DMS 273 treated with DMSO at 0.1 percent for 48 hours (cell line): ENCODE data around the gene GALK2.

Source experiments
- DNase-seq: peaks from one replicate; lab custom pipeline; 2025; lab: John Stamatoyannopoulos, UW

The GALK2 gene

DNA sequence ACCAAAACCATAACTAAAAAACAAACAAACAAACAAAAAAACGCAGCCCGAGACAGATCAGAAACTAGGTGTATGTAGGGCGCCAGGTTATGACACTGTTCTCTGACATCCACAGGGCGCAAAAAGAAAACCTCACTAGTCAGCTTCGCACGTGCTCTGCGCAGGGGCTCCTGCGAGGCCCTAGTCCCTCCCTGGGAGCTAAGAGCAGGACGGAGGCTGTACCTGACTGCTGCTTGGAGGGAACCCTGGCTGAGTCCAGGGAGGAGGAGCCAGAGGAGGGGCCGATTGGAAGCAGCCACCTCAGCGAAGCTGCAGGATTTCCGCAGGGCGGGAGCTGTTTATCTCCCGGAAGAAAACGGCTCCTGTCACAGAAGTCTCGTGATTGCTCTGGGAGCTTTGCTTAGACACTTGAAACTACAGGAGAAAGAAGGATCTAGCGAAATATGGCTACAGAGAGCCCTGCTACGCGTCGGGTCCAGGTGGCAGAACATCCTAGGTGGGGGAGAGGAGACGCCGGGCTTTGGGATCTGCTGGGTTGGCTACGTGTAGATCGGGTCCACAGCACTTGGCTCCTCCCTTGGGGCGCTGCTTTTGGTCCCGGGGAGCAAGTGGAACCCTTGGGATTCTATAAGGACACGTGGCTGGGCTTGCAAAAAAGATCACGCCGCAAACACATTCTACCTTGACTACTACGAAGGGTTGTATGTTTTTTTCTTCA lies at the start of gene GALK2:
GALK2 (plus strand) TSS at position 368 of the 718 bp plus-strand sequence; CDS start at position 444, 76 bp downstream.
- peak; percentile 52 for DNase-seq

GRCh38 chr15:49120832-49121231 lies 49.2 kb upstream of the GALK2 start:
- DNase-seq, result no peak

DNA sequence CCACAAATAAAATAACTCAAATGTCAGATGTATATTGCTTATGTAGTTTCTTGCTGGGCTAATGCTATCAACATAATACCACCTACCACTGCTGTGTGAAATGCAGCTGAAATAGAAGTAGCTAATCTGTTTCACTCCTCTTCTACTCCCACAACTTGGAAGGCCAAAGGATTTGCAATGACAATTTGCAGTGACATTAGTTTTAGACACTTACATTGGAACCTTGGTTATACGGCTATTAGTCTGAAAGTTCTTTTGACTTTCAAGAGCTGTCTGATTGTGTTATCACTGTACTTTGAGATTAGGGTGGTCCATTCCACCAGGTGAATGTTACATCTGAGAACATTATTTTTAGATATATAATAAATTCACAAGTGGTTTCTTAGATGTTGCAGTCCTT lies 48.1 kb upstream of the GALK2 start:
- DNase-seq, result no peak

GRCh38 chr15:49122541-49123062 lies 47.4 kb upstream of the GALK2 start:
- DNase-seq, result no peak

DNA sequence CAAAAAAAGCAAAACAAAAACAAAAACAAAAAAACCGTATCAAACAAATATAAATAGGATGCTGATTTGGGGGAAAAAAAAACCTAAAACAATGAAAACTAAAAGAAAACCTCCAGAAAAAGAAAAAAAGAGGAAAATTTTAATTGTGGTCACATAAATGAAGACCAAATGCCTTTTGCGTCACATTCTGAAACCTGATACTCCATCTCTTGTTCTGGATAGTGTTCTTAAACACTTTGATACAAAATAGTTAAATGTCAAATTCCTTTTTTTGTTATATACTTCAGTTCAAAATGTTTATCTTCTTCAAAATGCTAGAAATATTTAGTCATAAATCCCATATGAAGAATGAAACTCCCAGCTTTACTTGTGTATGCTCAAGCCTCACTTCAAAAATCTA lies 45.7 kb upstream of the GALK2 start:
- no peak for DNase-seq

GRCh38 chr15:49131403-49131802 lies 38.6 kb upstream of the GALK2 start:
- DNase-seq, result no peak

DNA sequence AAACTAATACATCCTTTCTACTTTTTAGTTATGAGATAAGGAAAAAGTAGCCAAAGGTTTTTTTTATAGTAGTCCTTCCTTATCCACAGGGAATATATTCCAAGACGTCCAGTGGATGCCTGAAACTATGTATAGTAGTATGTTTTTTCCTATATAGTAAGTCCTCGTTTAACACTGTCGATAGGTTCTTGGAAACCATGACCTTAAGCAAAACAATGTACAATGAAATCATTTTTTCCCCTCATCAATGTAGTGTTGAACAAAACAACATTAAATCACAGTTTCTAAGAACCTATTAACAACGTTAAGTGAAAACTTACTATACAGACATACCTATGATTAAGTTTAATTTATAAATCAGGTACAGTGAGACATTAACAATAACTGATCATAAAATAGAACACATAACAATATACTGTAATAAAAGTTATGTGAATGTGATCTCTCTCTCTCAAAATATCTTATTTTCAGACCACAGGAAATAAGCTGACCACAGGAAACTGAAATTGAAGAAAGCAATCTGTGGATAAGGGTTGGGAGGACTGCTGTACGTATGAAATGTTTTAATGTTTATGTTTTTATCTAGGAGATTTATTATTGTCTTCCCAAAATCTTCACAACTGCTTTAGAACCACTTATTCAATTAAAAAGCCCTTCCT lies 35.2 kb upstream of the GALK2 start:
- no peak for DNase-seq

- DNase-seq, result no peak
These were observed 34.6 kb upstream of the GALK2 start for GRCh38 chr15:49135342-49135857.

DNA sequence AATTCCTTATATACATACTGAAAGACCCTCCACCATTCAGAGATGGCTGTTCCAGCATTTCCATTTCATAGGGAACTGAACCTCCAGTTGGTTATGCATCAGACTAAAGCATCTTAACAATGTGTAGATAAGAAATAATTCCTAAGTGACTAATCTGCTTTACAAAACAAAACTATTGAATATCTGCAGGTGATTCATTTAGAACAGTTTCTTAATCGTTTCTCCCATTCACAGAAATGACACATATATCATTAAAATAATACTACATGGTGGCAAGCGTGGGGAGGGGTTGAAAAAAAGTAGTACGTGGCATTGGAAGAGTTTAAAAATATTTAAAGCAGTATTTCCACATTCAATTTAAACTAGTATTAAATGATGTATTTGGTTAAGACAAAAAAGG lies 34.1 kb upstream of the GALK2 start:
- DNase-seq, result no peak

DNA sequence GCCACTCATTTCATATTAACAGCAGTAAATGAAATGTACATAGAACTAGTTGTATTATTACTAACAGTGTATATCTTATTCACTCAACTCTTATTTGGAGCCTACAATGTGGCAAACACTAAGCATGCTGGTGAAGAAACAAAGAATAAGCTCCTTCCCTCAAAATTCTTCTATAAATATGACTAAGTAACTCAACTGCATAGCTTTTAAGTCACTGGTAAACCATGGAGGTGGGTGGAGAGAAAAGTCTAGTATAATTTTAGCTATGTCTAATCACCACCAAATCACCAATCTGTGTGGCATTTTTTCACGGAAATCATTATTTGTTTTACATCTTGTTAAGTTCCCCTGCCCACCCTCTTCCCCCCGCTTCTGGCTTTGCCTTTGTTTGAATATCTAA lies 32.2 kb upstream of the GALK2 start:
- no peak for DNase-seq

DNA sequence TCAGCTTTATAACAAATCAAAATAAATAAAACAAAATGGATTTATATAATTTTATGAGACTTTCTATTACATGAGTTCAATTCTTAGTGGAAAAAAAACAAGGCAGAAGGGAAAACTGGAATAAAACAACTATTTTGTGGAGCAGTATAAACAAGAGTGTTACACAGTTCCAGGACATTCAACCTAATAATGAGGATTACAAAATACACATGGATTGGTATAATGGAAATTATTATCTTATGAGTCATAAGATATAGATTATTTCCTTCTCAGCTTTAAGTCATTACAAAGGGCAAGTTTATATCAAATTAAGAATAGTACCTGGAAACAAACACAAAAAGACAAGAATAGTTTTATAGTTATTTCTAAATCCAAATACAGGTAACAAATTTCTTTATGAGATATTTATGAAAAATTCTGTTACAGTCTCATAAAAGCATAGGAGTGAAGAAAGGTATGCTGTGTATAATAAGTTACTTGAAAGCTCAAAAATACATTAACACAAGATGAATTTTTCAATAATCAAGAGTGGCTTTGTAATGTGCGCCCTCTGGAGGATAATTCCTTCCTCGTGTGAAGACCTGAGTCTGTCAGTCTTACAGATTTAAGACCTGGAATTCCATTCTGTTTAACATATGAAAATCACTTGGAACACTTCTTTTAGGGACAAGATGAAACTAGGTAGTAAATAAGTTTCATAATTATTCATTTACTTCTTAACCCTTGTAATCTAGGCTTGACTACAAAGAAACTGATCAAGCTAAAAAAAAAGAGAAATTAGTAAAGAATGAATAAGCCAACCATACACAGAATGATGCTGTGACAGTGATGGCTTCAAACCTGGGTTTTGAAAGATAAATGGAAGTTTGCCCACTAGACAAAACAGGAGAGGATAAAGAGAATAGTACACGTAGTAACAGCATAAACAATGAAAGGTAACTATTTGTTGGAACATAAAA lies 24.1 kb upstream of the GALK2 start:
- no peak for DNase-seq

DNA sequence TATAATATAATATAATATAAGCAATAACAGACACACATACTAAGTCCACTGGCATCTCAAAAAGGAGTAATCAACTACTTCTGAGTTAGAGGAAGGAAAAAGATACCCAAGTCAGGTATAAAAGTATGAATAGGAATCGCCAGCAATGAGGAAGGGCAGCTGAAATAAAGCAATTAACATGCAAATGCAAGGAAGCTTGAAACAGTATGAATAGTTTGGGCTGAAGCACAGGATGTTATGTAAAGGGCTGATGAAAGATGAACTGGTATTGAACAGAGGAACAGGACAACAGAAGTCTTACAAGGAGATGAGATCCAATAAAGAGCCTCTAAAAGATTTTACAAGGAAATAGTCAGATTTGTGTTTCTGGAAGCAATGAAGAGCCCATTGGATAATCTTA lies 21.7 kb upstream of the GALK2 start:
- no peak for DNase-seq

- no peak for DNase-seq
These were observed 21.3 kb upstream of the GALK2 start for GRCh38 chr15:49148727-49149126.

GRCh38 chr15:49151831-49152230 lies 18.2 kb upstream of the GALK2 start:
- DNase-seq, result no peak

GRCh38 chr15:49152552-49153312 lies 17.3 kb upstream of the GALK2 start:
- DNase-seq, result no peak

- DNase-seq, result no peak
These were observed 15.7 kb upstream of the GALK2 start for GRCh38 chr15:49154359-49154758.

GRCh38 chr15:49154799-49155109 lies 15.3 kb upstream of the GALK2 start:
- no peak for DNase-seq

DNA sequence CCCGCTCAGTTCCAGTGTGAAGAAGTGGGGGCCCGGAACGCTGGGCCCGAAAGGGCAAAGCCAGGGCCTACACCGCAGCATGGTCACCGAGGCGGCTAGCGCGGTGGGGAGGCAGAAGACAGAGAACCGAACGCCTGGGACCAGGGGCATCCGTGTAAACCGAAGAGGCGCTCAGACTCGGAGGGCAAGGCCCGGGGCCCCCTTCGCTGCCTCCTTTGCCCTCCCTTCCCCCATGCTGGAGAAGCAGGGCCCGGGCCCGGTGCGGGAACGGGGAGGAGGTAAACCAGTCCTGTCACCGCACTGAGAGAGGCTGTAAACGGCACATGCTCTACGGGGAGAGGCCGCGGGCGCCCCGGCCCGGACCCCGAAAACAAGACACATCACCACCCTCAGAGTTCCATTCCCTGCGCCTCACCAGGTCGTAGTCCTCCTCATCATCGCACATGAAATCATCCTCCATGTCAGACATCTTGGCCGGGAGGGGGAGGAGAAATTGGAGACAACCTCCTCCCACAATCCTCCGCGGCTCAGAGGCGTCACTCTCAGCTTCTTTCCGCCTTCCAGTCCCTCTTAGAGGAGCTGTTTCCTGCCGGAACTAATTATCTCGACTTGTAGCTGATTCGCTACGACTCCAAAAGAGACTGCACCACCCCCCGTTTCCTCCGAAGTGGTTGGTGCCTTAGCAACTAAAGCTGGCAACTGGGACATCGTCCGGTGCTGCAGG lies 14.8 kb upstream of the GALK2 start, which contains the start of gene COPS2:
COPS2 (minus strand) TSS at position 490 of the 724 bp plus-strand sequence; CDS start at position 469, 21 bp downstream.
- peak; percentile 83 for DNase-seq

DNA sequence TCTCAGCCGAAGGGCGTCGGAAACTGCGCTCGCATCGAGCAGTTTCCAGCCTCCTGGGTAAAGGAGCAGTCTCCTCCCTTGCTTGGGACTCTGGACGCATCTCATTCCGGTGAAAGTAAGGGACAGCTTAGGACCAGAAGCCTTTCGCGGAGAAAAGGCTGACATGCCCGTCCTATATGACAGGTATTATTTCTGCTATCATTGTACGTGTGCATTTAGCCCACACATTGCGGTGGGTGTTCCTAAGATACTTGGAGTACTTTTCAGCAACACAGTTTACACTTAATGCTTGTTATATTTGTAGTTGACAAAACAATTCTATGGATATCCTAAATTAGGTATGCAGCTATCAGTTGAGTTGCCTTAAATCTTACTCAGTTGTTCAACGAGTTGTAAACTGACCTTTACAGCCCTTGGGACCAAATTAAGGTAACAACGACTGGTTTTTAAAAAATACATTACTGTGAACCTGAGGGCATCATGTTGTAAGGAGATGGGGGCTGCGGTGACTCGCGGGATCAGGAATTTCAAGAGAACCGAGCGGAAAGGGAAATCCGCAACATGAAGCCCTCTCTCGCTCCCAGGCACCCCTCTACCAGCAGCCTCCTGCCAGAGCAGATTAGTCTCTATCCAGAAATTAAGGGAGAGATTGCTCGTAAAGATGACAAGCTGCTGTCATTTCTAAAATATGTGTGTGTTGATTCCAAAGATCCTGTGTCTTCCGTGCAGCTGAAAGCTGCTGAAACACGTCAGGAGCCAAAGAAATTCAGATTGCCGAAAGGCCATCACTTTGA lies 14.0 kb upstream of the GALK2 start:
- DNase-seq, result no peak

GRCh38 chr15:49163678-49164077 lies 6.4 kb upstream of the GALK2 start:
- DNase-seq, result no peak
